Neural cell (in vitro differentiated cells): ENCODE data around the gene GPR65. TPM values are rescaled to one million over a fixed set of nuclear protein-coding genes. Genes with fewer than 3 reads are reported as not detected.

Experiments
- H2AFZ ChIP-seq: fragments of 200-600, 300-800 bp; sonication (generic), shearing (Covaris generic); 2 replicates; pipeline ENCODE4 v1.6.0; 2014; ENCODE audit warnings: low read depth, mild to moderate bottlenecking, antibody characterized with exemption, low read length, moderate library complexity
- H3F3A ChIP-seq: fragments of 200-600 bp; shearing (Covaris generic); 2 replicates; pipeline ENCODE4 v1.6.1; 2016; ENCODE audit warnings: mild to moderate bottlenecking, moderate library complexity, mixed read lengths, antibody characterized with exemption, low read length; ENCODE audit not compliant: insufficient read depth, poor library complexity, severe bottlenecking
- H3K27ac ChIP-seq: fragments of 200-600, 300-800 bp; sonication (generic), shearing (Covaris generic); 2 replicates; pipeline ENCODE4 v1.5.1; 2014; ENCODE audit warnings: mild to moderate bottlenecking, low read length, moderate library complexity
- H3K27me3 ChIP-seq: fragments of 300-800, 200-600 bp; sonication (generic), shearing (Covaris generic); 2 replicates; pipeline ENCODE4 v1.6.0; 2014; ENCODE audit warnings: mild to moderate bottlenecking, low read depth, low read length, moderate library complexity; ENCODE audit not compliant: insufficient read depth
- H3K36me3 ChIP-seq: fragments of 300-800, 200-600 bp; sonication (generic), shearing (Covaris generic); 2 replicates; pipeline ENCODE4 v1.5.1; 2014; ENCODE audit warnings: mild to moderate bottlenecking, antibody characterized with exemption, low read length, moderate library complexity; ENCODE audit not compliant: insufficient read depth
- H3K4me2 ChIP-seq: fragments of 300-800, 200-600 bp; sonication (generic), shearing (Covaris generic); 2 replicates; pipeline ENCODE4 v1.6.0; 2014; ENCODE audit warnings: mild to moderate bottlenecking, low read length
- H3K4me3 ChIP-seq: fragments of 300-800, 200-600 bp; sonication (generic), shearing (Covaris generic); 2 replicates; pipeline ENCODE4 v1.5.1; 2014; ENCODE audit warnings: mild to moderate bottlenecking, low read length, moderate library complexity
- H3K79me2 ChIP-seq: fragments of 200-600 bp; shearing (Covaris generic); replicated peaks from 2 replicates; pipeline ENCODE4 v1.6.0; 2014; ENCODE audit warnings: mild to moderate bottlenecking, low read length, moderate library complexity; ENCODE audit not compliant: insufficient read depth
- H3K9ac ChIP-seq: fragments of 300-800, 200-600 bp; sonication (generic), shearing (Covaris generic); 2 replicates; pipeline ENCODE4 v1.6.1; 2016; ENCODE audit warnings: mild to moderate bottlenecking, low read length, mixed read lengths
- H3K9me2 ChIP-seq: fragments of 200-600 bp; shearing (Covaris generic); 2 replicates; pipeline ENCODE4 v1.6.1; 2016; ENCODE audit warnings: mild to moderate bottlenecking, low read length, mixed read lengths; ENCODE audit not compliant: insufficient read depth
- H3K9me3 ChIP-seq: fragments of 200-600, 300-800 bp; sonication (generic), shearing (Covaris generic); 2 replicates; pipeline ENCODE4 v1.6.1; 2016; ENCODE audit warnings: mild to moderate bottlenecking, mixed run types, low read length, moderate library complexity, mixed read lengths
- H4K20me1 ChIP-seq: fragments of 200-600 bp; shearing (Covaris generic); 2 replicates; pipeline ENCODE4 v1.6.1; 2016; ENCODE audit warnings: mild to moderate bottlenecking, mixed run types; ENCODE audit not compliant: insufficient read depth
- CTCF ChIP-seq: fragments of 450-650 bp; IDR thresholded peaks from 2 replicates; pipeline ENCODE4 v1.5.1; 2014; ENCODE audit warnings: antibody characterized with exemption, mild to moderate bottlenecking, moderate library complexity; ENCODE audit not compliant: poor library complexity, severe bottlenecking
- EP300 ChIP-seq: fragments of 450-650 bp; conservative IDR thresholded peaks from 2 replicates; pipeline ENCODE4 v1.6.1; 2014; ENCODE audit warnings: antibody characterized with exemption, mild to moderate bottlenecking, moderate library complexity; ENCODE audit not compliant: poor library complexity, severe bottlenecking
- EZH2 ChIP-seq: fragments of 200-600, 300-800 bp; shearing (Covaris generic), sonication (generic); IDR thresholded peaks from 2 replicates; pipeline ENCODE4 v1.6.1; 2014; ENCODE audit warnings: antibody characterized with exemption, low read length, borderline replicate concordance, mild to moderate bottlenecking; ENCODE audit not compliant: insufficient read depth, poor library complexity, severe bottlenecking
- MXI1 ChIP-seq: fragments of 450-650 bp; conservative IDR thresholded peaks from 2 replicates; pipeline ENCODE4 v1.6.1; 2014; ENCODE audit warnings: antibody characterized with exemption, mild to moderate bottlenecking; ENCODE audit not compliant: poor library complexity, severe bottlenecking
- POLR2AphosphoS5 ChIP-seq: IDR thresholded peaks from 2 replicates; pipeline ENCODE4 v1.6.1; 2012
- RAD21 ChIP-seq: fragments of 450-650 bp; conservative IDR thresholded peaks from 2 replicates; pipeline ENCODE4 v1.6.1; 2014; ENCODE audit warnings: antibody characterized with exemption, mild to moderate bottlenecking, moderate library complexity
- REST ChIP-seq: IDR thresholded peaks from 2 replicates; pipeline ENCODE4 v1.6.1; 2012; ENCODE audit warnings: borderline replicate concordance
- SMC3 ChIP-seq: fragments of 450-650 bp; conservative IDR thresholded peaks from 2 replicates; pipeline ENCODE4 v1.6.1; 2014; ENCODE audit warnings: antibody characterized with exemption, mild to moderate bottlenecking, moderate library complexity; ENCODE audit not compliant: poor library complexity
- TAF1 ChIP-seq: IDR thresholded peaks from 2 replicates; pipeline ENCODE4 v1.6.1; 2012; ENCODE audit warnings: low read depth
- polyA plus RNA-seq: library from polyadenylated mRNA; depleted of rRNA; stranded (reverse); fragments of >200 nt; gene quantifications from 2 replicates; pipeline ENCODE4 v1.2.3, GENCODE V29; 2014

The GPR65 gene
- polyA plus RNA-seq, 1 donor from 2014 or later = not detected

GRCh38 chr14:88003425-88003824, 1.5 kb upstream of the GPR65 start:
- Histone ChIP-seq H4K20me1 (no peaks in the 10 kb centered on the region), H3K9me3 (no peaks in the 10 kb centered on the region), H3K9me2 (no peaks in the 10 kb centered on the region), H3K4me3 (no peak overlapping the region), H2AFZ (no peak overlapping the region), H3K27me3 (no peaks in the 10 kb centered on the region), H3F3A (no peaks in the 10 kb centered on the region), H3K27ac (no peak overlapping the region), H3K9ac (no peak overlapping the region), H3K36me3 (no peaks in the 10 kb centered on the region), H3K79me2 (no peaks in the 10 kb centered on the region), H3K4me2 (no peak overlapping the region)
- no peak for TF ChIP-seq SMC3
- TF ChIP-seq RAD21 = no peak
- no peak for TF ChIP-seq REST

GRCh38 chr14:88004506-88005036, 364 bp upstream of the GPR65 start:
- TF ChIP-seq TAF1 (no peak), REST (no peak), POLR2AphosphoS5 (no peak), CTCF (no peak), EZH2 (no peak), EP300 (no peak), MXI1 (no peak), RAD21 (no peak), SMC3 (no peak)
- Histone ChIP-seq H3K4me2 (no peak overlapping the region), H3K9me3 (no peaks in the 10 kb centered on the region), H3K9ac (no peak overlapping the region), H3K27me3 (no peaks in the 10 kb centered on the region), H3K79me2 (no peaks in the 10 kb centered on the region), H3K9me2 (no peaks in the 10 kb centered on the region), H4K20me1 (no peaks in the 10 kb centered on the region), H3K4me3 (no peak overlapping the region), H2AFZ (no peak overlapping the region), H3F3A (no peaks in the 10 kb centered on the region), H3K27ac (no peak overlapping the region), H3K36me3 (no peaks in the 10 kb centered on the region)
